Neural cell (in vitro differentiated cells): ENCODE measurements around the gene RAB17. TPM values are rescaled to one million over a fixed set of nuclear protein-coding genes. Genes with fewer than 3 reads are reported as not detected.

ENCODE experiments used
- H2AFZ ChIP-seq: fragments of 200-600, 300-800 bp; sonication (generic), shearing (Covaris generic); 2 replicates; pipeline ENCODE4 v1.6.0; 2014; ENCODE audit warnings: low read depth, mild to moderate bottlenecking, antibody characterized with exemption, low read length, moderate library complexity
- H3F3A ChIP-seq: fragments of 200-600 bp; shearing (Covaris generic); 2 replicates; pipeline ENCODE4 v1.6.1; 2016; ENCODE audit warnings: mild to moderate bottlenecking, moderate library complexity, mixed read lengths, antibody characterized with exemption, low read length; ENCODE audit not compliant: insufficient read depth, poor library complexity, severe bottlenecking
- H3K27ac ChIP-seq: fragments of 200-600, 300-800 bp; sonication (generic), shearing (Covaris generic); 2 replicates; pipeline ENCODE4 v1.5.1; 2014; ENCODE audit warnings: mild to moderate bottlenecking, low read length, moderate library complexity
- H3K27me3 ChIP-seq: fragments of 300-800, 200-600 bp; sonication (generic), shearing (Covaris generic); 2 replicates; pipeline ENCODE4 v1.6.0; 2014; ENCODE audit warnings: mild to moderate bottlenecking, low read depth, low read length, moderate library complexity; ENCODE audit not compliant: insufficient read depth
- H3K36me3 ChIP-seq: fragments of 300-800, 200-600 bp; sonication (generic), shearing (Covaris generic); 2 replicates; pipeline ENCODE4 v1.5.1; 2014; ENCODE audit warnings: mild to moderate bottlenecking, antibody characterized with exemption, low read length, moderate library complexity; ENCODE audit not compliant: insufficient read depth
- H3K4me2 ChIP-seq: fragments of 300-800, 200-600 bp; sonication (generic), shearing (Covaris generic); 2 replicates; pipeline ENCODE4 v1.6.0; 2014; ENCODE audit warnings: mild to moderate bottlenecking, low read length
- H3K4me3 ChIP-seq: fragments of 300-800, 200-600 bp; sonication (generic), shearing (Covaris generic); 2 replicates; pipeline ENCODE4 v1.5.1; 2014; ENCODE audit warnings: mild to moderate bottlenecking, low read length, moderate library complexity
- H3K79me2 ChIP-seq: fragments of 200-600 bp; shearing (Covaris generic); replicated peaks from 2 replicates; pipeline ENCODE4 v1.6.0; 2014; ENCODE audit warnings: mild to moderate bottlenecking, low read length, moderate library complexity; ENCODE audit not compliant: insufficient read depth
- H3K9ac ChIP-seq: fragments of 300-800, 200-600 bp; sonication (generic), shearing (Covaris generic); 2 replicates; pipeline ENCODE4 v1.6.1; 2016; ENCODE audit warnings: mild to moderate bottlenecking, low read length, mixed read lengths
- H3K9me2 ChIP-seq: fragments of 200-600 bp; shearing (Covaris generic); 2 replicates; pipeline ENCODE4 v1.6.1; 2016; ENCODE audit warnings: mild to moderate bottlenecking, low read length, mixed read lengths; ENCODE audit not compliant: insufficient read depth
- H3K9me3 ChIP-seq: fragments of 200-600, 300-800 bp; sonication (generic), shearing (Covaris generic); 2 replicates; pipeline ENCODE4 v1.6.1; 2016; ENCODE audit warnings: mild to moderate bottlenecking, mixed run types, low read length, moderate library complexity, mixed read lengths
- H4K20me1 ChIP-seq: fragments of 200-600 bp; shearing (Covaris generic); 2 replicates; pipeline ENCODE4 v1.6.1; 2016; ENCODE audit warnings: mild to moderate bottlenecking, mixed run types; ENCODE audit not compliant: insufficient read depth
- EP300 ChIP-seq: fragments of 450-650 bp; conservative IDR thresholded peaks from 2 replicates; pipeline ENCODE4 v1.6.1; 2014; ENCODE audit warnings: antibody characterized with exemption, mild to moderate bottlenecking, moderate library complexity; ENCODE audit not compliant: poor library complexity, severe bottlenecking
- EZH2 ChIP-seq: fragments of 200-600, 300-800 bp; shearing (Covaris generic), sonication (generic); IDR thresholded peaks from 2 replicates; pipeline ENCODE4 v1.6.1; 2014; ENCODE audit warnings: antibody characterized with exemption, low read length, borderline replicate concordance, mild to moderate bottlenecking; ENCODE audit not compliant: insufficient read depth, poor library complexity, severe bottlenecking
- MXI1 ChIP-seq: fragments of 450-650 bp; conservative IDR thresholded peaks from 2 replicates; pipeline ENCODE4 v1.6.1; 2014; ENCODE audit warnings: antibody characterized with exemption, mild to moderate bottlenecking; ENCODE audit not compliant: poor library complexity, severe bottlenecking
- POLR2AphosphoS5 ChIP-seq: IDR thresholded peaks from 2 replicates; pipeline ENCODE4 v1.6.1; 2012
- RAD21 ChIP-seq: fragments of 450-650 bp; conservative IDR thresholded peaks from 2 replicates; pipeline ENCODE4 v1.6.1; 2014; ENCODE audit warnings: antibody characterized with exemption, mild to moderate bottlenecking, moderate library complexity
- REST ChIP-seq: IDR thresholded peaks from 2 replicates; pipeline ENCODE4 v1.6.1; 2012; ENCODE audit warnings: borderline replicate concordance
- SMC3 ChIP-seq: fragments of 450-650 bp; conservative IDR thresholded peaks from 2 replicates; pipeline ENCODE4 v1.6.1; 2014; ENCODE audit warnings: antibody characterized with exemption, mild to moderate bottlenecking, moderate library complexity; ENCODE audit not compliant: poor library complexity
- TAF1 ChIP-seq: IDR thresholded peaks from 2 replicates; pipeline ENCODE4 v1.6.1; 2012; ENCODE audit warnings: low read depth
- polyA plus RNA-seq: library from polyadenylated mRNA; depleted of rRNA; stranded (reverse); fragments of >200 nt; gene quantifications from 2 replicates; pipeline ENCODE4 v1.2.3, GENCODE V29; 2014
- TF ChIP-seq, protein P1 (sequence below): fragments of 450-650 bp; IDR thresholded peaks from 2 replicates; pipeline ENCODE4 v1.5.1; 2014; ENCODE audit warnings: antibody characterized with exemption, mild to moderate bottlenecking, moderate library complexity; ENCODE audit not compliant: poor library complexity, severe bottlenecking

Gene RAB17
- polyA plus RNA-seq, 1 donor from 2014 or later: not detected

DNA sequence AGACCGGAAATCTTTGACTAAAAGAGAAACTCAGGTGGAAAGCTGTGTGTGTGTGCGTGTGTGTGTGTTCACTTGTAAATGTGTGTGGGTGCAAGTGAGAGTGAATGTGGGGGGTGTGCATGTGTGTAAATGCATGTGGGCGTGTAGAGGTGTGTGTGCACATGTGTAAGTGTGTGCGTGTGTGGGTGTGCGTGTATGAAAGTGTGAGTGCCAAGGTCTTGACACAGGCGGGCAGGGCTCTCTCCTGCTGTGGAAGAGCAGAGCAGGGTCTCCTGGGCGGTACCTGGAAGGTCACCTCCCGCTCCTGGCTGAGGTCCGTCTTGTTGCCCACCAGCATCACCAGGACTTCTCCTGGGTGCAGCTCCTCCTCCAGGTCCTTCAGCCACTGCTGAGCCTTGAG, 13.6 kb downstream of the RAB17 start:
- H3K4me3 ChIP-seq: no peak overlapping the region
- no peaks in the 10 kb centered on the region for H3K9me2 ChIP-seq
- TF ChIP-seq REST (no peak), TAF1 (no peak), EP300 (no peak), MXI1 (no peak), RAD21 (no peak), EZH2 (no peak), POLR2AphosphoS5 (no peak)

GRCh38 chr2:237575869-237576862, 14.4 kb downstream of the RAB17 start:
- Histone ChIP-seq H3K9me2 (no peaks in the 10 kb centered on the region), H3K4me3 (no peak overlapping the region), H3F3A (no peaks in the 10 kb centered on the region), H4K20me1 (no peaks in the 10 kb centered on the region), H3K27ac (no peak overlapping the region), H2AFZ (no peak overlapping the region), H3K9ac (no peak overlapping the region), H3K9me3 (no peaks in the 10 kb centered on the region), H3K27me3 (no peaks in the 10 kb centered on the region), H3K4me2 (no peak overlapping the region), H3K36me3 (no peaks in the 10 kb centered on the region), H3K79me2 (no peaks in the 10 kb centered on the region)
- no peak for TF ChIP-seq EP300
- no peak for TF ChIP-seq RAD21
- no peak for TF ChIP-seq REST
- TF ChIP-seq MXI1: no peak
- no peak for TF ChIP-seq SMC3
- TF ChIP-seq, protein P1, sequence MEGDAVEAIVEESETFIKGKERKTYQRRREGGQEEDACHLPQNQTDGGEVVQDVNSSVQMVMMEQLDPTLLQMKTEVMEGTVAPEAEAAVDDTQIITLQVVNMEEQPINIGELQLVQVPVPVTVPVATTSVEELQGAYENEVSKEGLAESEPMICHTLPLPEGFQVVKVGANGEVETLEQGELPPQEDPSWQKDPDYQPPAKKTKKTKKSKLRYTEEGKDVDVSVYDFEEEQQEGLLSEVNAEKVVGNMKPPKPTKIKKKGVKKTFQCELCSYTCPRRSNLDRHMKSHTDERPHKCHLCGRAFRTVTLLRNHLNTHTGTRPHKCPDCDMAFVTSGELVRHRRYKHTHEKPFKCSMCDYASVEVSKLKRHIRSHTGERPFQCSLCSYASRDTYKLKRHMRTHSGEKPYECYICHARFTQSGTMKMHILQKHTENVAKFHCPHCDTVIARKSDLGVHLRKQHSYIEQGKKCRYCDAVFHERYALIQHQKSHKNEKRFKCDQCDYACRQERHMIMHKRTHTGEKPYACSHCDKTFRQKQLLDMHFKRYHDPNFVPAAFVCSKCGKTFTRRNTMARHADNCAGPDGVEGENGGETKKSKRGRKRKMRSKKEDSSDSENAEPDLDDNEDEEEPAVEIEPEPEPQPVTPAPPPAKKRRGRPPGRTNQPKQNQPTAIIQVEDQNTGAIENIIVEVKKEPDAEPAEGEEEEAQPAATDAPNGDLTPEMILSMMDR: no peak
- no peak for TF ChIP-seq TAF1
- TF ChIP-seq POLR2AphosphoS5: no peak
- no peak for TF ChIP-seq EZH2

More for the DNA sequence above, 13.6 kb downstream of the RAB17 start:
- H3F3A ChIP-seq: no peaks in the 10 kb centered on the region
- H3K9me3 ChIP-seq: no peaks in the 10 kb centered on the region
- no peaks in the 10 kb centered on the region for H3K79me2 ChIP-seq
- H3K36me3 ChIP-seq: no peaks in the 10 kb centered on the region
- H3K4me2 ChIP-seq: no peak overlapping the region
- no peak overlapping the region for H3K9ac ChIP-seq
- no peaks in the 10 kb centered on the region for H3K27me3 ChIP-seq
- H2AFZ ChIP-seq: no peak overlapping the region
- no peak overlapping the region for H3K27ac ChIP-seq
- H4K20me1 ChIP-seq: no peaks in the 10 kb centered on the region
